Activated T-helper 1 cell treated with anti-CD3 and anti-CD28 coated beads, Interleukin-2, amount 50 U/mL, for 16 hours (primary cell): ENCODE results near the gene TCAP.
"Not testable (repeated sequence)": the region's sequence is repeated elsewhere in the genome, so short reads cannot be mapped to it uniquely, and the experiment has no call there.

Source experiments
- DNase-seq, 2 donors: peaks; one replicate each; pipeline ENCODE4 v3.0.0-alpha.2; 2020; ENCODE audit warnings: low read depth in 1 of 2, low spot score in 1 of 2

The TCAP gene

GRCh38 chr17:39702901-39703893, 38.0 kb downstream of the TCAP start:
- DNase-seq: no peak

GRCh38 chr17:39703913-39704312, 38.8 kb downstream of the TCAP start:
- no peak for DNase-seq

- DNase-seq: no peak
These were observed 39.8 kb downstream of the TCAP start for GRCh38 chr17:39704821-39705551.

- no peak for DNase-seq
These were observed 40.7 kb downstream of the TCAP start for GRCh38 chr17:39705786-39706348.

GRCh38 chr17:39706383-39706782, 41.2 kb downstream of the TCAP start:
- no peak for DNase-seq

GRCh38 chr17:39706921-39707337, 41.8 kb downstream of the TCAP start:
- no peak for DNase-seq

GRCh38 chr17:39709319-39709997, 44.3 kb downstream of the TCAP start:
- no peak for DNase-seq

- no peak for DNase-seq
These were observed 45.1 kb downstream of the TCAP start for GRCh38 chr17:39709998-39710964.

GRCh38 chr17:39711071-39711470, 45.9 kb downstream of the TCAP start:
- not testable (repeated sequence) for DNase-seq

- no peak for DNase-seq
These were observed 46.7 kb downstream of the TCAP start for GRCh38 chr17:39711851-39712250.

- no peak for DNase-seq
These were observed 49.1 kb downstream of the TCAP start for GRCh38 chr17:39714234-39714633.

- DNase-seq: no peak
These were observed 50.4 kb downstream of the TCAP start for GRCh38 chr17:39715375-39716072.
